Measurements from ENCODE around the gene F10. TPM values are rescaled to one million over a fixed set of nuclear protein-coding genes. Genes with fewer than 3 reads are reported as not detected.
A peak's percentile ranks its signal among the peaks of the same experiment; 100 is the strongest.

The F10 gene
- total and polyA plus RNA-seq, 2 of the 13 experiments (the other 11 are each of a cell fraction or from before 2014, with no cell fraction given): 58.4 to 237 TPM

- TF ChIP-seq PCBP2 (optimal IDR thresholded peaks at IDR 0.05; ENCODE audit: low read depth, low read length, poor library complexity, severe bottlenecking) (no peak), ZNF280D (CRISPR knock-in tag; IDR thresholded peaks at IDR 0.05) (peak; percentile 69), KDM4B (CRISPR knock-in tag; IDR thresholded peaks at IDR 0.05) (no peak), ZNF296 (CRISPR knock-in tag; conservative IDR thresholded peaks at IDR 0.05) (no peak), ZFP41 (CRISPR knock-in tag; IDR thresholded peaks at IDR 0.05; ENCODE audit: borderline replicate concordance) (peak; percentile 57; the same call in 1 of the 2 replicates), ZNF282 (IDR thresholded peaks at IDR 0.05; ENCODE audit: partially characterized antibody) (no peak), ZNF17 (CRISPR knock-in tag; IDR thresholded peaks at IDR 0.05) (no peak), HNRNPK (IDR thresholded peaks at IDR 0.05; ENCODE audit: low read depth, low read length, poor library complexity, severe bottlenecking) (no peak)
- TF ChIP-seq, protein P1, sequence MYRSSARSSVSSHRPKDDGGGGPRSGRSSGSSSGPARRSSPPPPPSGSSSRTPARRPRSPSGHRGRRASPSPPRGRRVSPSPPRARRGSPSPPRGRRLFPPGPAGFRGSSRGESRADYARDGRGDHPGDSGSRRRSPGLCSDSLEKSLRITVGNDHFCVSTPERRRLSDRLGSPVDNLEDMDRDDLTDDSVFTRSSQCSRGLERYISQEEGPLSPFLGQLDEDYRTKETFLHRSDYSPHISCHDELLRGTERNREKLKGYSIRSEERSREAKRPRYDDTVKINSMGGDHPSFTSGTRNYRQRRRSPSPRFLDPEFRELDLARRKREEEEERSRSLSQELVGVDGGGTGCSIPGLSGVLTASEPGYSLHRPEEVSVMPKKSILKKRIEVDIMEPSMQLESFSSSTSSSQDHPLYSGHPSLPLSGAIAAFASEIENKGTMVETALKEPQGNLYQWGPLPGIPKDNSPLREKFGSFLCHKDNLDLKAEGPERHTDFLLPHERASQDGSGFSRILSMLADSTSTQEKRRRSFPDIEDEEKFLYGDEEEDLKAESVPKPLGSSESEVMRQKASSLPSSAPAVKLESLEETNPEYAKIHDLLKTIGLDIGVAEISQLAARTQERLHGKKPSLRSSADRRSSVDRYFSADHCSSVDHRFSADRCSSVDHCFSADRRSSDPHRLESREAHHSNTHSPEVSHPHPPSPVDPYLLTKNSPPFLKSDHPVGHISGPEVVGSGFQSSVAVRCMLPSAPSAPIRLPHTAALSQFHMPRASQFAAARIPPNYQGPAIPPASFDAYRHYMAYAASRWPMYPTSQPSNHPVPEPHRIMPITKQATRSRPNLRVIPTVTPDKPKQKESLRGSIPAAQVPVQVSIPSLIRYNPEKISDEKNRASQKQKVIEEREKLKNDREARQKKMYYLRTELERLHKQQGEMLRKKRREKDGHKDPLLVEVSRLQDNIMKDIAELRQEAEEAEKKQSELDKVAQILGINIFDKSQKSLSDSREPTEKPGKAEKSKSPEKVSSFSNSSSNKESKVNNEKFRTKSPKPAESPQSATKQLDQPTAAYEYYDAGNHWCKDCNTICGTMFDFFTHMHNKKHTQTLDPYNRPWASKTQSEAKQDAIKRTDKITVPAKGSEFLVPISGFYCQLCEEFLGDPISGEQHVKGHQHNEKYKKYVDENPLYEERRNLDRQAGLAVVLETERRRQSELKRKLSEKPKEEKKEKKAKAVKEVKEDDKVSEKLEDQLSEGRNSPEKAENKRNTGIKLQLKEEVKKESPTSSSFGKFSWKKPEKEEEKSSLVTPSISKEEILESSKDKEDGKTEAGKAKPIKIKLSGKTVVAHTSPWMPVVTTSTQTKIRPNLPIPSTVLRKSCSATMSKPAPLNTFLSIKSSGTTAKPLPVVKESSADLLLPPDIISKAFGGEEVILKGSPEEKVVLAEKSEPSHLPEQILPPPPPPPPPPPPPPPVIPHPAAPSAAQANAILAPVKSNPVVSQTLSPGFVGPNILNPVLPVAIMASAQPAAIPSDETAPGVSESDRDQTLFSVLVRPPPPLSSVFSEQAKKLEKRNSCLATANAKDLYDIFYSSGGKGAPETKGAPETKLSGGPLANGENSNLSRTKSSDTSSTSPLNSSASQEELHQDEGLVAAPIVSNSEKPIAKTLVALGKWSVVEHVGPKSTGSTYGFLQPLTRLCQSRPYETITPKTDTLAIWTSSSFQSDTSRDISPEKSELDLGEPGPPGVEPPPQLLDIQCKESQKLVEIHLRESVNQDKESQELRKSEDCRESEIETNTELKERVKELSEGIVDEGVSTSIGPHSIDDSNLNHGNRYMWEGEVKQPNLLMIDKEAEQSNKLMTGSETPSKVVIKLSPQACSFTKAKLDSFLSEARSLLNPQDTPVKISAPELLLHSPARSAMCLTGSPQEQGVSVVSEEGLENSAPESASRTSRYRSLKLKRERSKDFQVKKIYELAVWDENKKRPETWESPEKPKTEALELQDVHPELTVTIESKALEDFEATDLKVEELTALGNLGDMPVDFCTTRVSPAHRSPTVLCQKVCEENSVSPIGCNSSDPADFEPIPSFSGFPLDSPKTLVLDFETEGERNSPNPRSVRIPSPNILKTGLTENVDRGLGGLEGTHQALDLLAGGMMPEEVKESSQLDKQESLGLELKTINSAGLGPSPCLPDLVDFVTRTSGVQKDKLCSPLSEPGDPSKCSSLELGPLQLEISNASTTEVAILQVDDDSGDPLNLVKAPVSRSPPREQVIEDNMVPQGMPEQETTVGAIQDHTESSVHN (CRISPR knock-in tag; IDR thresholded peaks at IDR 0.05): no peak
- TF ChIP-seq, protein P2, sequence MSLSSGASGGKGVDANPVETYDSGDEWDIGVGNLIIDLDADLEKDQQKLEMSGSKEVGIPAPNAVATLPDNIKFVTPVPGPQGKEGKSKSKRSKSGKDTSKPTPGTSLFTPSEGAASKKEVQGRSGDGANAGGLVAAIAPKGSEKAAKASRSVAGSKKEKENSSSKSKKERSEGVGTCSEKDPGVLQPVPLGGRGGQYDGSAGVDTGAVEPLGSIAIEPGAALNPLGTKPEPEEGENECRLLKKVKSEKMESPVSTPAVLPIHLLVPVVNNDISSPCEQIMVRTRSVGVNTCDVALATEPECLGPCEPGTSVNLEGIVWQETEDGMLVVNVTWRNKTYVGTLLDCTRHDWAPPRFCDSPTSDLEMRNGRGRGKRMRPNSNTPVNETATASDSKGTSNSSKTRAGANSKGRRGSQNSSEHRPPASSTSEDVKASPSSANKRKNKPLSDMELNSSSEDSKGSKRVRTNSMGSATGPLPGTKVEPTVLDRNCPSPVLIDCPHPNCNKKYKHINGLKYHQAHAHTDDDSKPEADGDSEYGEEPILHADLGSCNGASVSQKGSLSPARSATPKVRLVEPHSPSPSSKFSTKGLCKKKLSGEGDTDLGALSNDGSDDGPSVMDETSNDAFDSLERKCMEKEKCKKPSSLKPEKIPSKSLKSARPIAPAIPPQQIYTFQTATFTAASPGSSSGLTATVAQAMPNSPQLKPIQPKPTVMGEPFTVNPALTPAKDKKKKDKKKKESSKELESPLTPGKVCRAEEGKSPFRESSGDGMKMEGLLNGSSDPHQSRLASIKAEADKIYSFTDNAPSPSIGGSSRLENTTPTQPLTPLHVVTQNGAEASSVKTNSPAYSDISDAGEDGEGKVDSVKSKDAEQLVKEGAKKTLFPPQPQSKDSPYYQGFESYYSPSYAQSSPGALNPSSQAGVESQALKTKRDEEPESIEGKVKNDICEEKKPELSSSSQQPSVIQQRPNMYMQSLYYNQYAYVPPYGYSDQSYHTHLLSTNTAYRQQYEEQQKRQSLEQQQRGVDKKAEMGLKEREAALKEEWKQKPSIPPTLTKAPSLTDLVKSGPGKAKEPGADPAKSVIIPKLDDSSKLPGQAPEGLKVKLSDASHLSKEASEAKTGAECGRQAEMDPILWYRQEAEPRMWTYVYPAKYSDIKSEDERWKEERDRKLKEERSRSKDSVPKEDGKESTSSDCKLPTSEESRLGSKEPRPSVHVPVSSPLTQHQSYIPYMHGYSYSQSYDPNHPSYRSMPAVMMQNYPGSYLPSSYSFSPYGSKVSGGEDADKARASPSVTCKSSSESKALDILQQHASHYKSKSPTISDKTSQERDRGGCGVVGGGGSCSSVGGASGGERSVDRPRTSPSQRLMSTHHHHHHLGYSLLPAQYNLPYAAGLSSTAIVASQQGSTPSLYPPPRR (CRISPR knock-in tag; IDR thresholded peaks at IDR 0.05; ENCODE audit: borderline replicate concordance): peak; percentile 15; the same call in 1 of the 2 replicates
Observed at GRCh38 chr13:113152984-113153809, 30.6 kb downstream of the F10 start (continued).
